Mesothelial cell of epicardium (in vitro differentiated cells): ENCODE results near the gene C17orf107. TPM values are rescaled to one million over a fixed set of nuclear protein-coding genes. Genes with fewer than 3 reads are reported as not detected.
A peak's percentile ranks its signal among the peaks of the same experiment; 100 is the strongest.

Source experiments
- DNase-seq, 2 experiments: peaks; one replicate each; pipeline ENCODE4 v3.0.0; 2021; ENCODE audit warnings: low spot score in 2 of 2; ENCODE audit not compliant: unreplicated experiment in 2 of 2
- H3K27ac Mint-ChIP-seq: 2 replicates; pipeline ENCODE4 v1.8.0; 2021; ENCODE audit warnings: mixed read lengths
- H3K27me3 Mint-ChIP-seq: 2 replicates; pipeline ENCODE4 v1.8.0; 2021; ENCODE audit warnings: low read depth, mixed read lengths
- H3K36me3 Mint-ChIP-seq: 2 replicates; pipeline ENCODE4 v1.8.0; 2021; ENCODE audit warnings: mixed read lengths
- H3K4me1 Mint-ChIP-seq: 2 replicates; pipeline ENCODE4 v1.8.0; 2021; ENCODE audit warnings: mixed read lengths
- H3K4me3 Mint-ChIP-seq: 2 replicates; pipeline ENCODE4 v1.8.0; 2021; ENCODE audit warnings: mild to moderate bottlenecking, moderate library complexity, mixed read lengths
- H3K9me3 Mint-ChIP-seq: 2 replicates; pipeline ENCODE4 v1.8.0; 2021; ENCODE audit warnings: mixed read lengths
- CTCF ChIP-seq: fragments of 200-600 bp; sonication (generic); IDR thresholded peaks from one replicate; pipeline ENCODE4 v1.5.0; 2021; ENCODE audit warnings: antibody characterized with exemption; ENCODE audit not compliant: unreplicated experiment
- total RNA-seq: library from RNA; stranded (reverse); gene quantifications from 3 replicates; pipeline ENCODE4 v1.2.1, GENCODE V29; 2021

The C17orf107 gene
- total RNA-seq, 1 donor from 2014 or later: 8.6 TPM

GRCh38 chr17:4949321-4950074 is 50.2 kb downstream of the C17orf107 start:
- Mint-ChIP-seq H3K4me1 (peaks cover 39% of the 10 kb centered on the region), H3K27me3 (no peaks in the 10 kb centered on the region), H3K27ac (peak overlapping the region; percentile 86), H3K9me3 (no peaks in the 10 kb centered on the region), H3K4me3 (peak overlapping the region; percentile 70), H3K36me3 (peaks cover 8% of the 10 kb centered on the region)
- peak; percentile 40 to 64 for DNase-seq
- no peak for TF ChIP-seq CTCF

GRCh38 chr17:4950075-4950745 is 50.9 kb downstream of the C17orf107 start:
- DNase-seq: peak; percentile 41 to 65

GRCh38 chr17:4950746-4951204 is 51.4 kb downstream of the C17orf107 start, which contains the start of gene ENO3:
Gene ENO3, plus strand, starts transcription at chr17:4951119. Its CDS starts 711 bp downstream, at chr17:4951830.
- no peak for DNase-seq

More at GRCh38 chr17:4950075-4950745, 50.9 kb downstream of the C17orf107 start:
- Mint-ChIP-seq H3K4me1 (peaks cover 37% of the 10 kb centered on the region), H3K4me3 (peak overlapping the region; percentile 73), H3K9me3 (no peaks in the 10 kb centered on the region), H3K36me3 (peaks cover 5% of the 10 kb centered on the region), H3K27me3 (no peaks in the 10 kb centered on the region), H3K27ac (peak overlapping the region; percentile 90)
- TF ChIP-seq CTCF: no peak

GRCh38 chr17:4951486-4951885 is 52.1 kb downstream of the C17orf107 start:
- peak overlapping the region; percentile 73 for H3K4me3 Mint-ChIP-seq
- no peak for DNase-seq
- no peaks in the 10 kb centered on the region for H3K9me3 Mint-ChIP-seq
- TF ChIP-seq CTCF: no peak
- H3K27me3 Mint-ChIP-seq: no peaks in the 10 kb centered on the region
- peaks cover 26% of the 10 kb centered on the region for H3K4me1 Mint-ChIP-seq
- peak overlapping the region; percentile 90 for H3K27ac Mint-ChIP-seq
- no peaks in the 10 kb centered on the region for H3K36me3 Mint-ChIP-seq

More at GRCh38 chr17:4950746-4951204, 51.4 kb downstream of the C17orf107 start, which contains the start of gene ENO3:
- H3K27ac Mint-ChIP-seq: peak within 1 kb of the TSS; percentile 90
- no peak for TF ChIP-seq CTCF
- peaks cover 31% of the 10 kb centered on the region for H3K4me1 Mint-ChIP-seq
- H3K4me3 Mint-ChIP-seq: peak within 1 kb of the TSS; percentile 73
- no peaks in the 10 kb centered on the region for H3K27me3 Mint-ChIP-seq
- H3K36me3 Mint-ChIP-seq: no peaks in the 10 kb centered on the region
- no peaks in the 10 kb centered on the region for H3K9me3 Mint-ChIP-seq

Other genes starting within 250 kb of the C17orf107 start
- 95.2 to 101 TPM (median 99.5 TPM) in 3 replicates for gene PELP1, start 195.4 kb upstream of the C17orf107 start, total RNA-seq
- gene ARRB2, start 188.9 kb upstream of the C17orf107 start, total RNA-seq: 34.9 to 39.7 TPM (median 38.7 TPM) in 3 replicates
- gene MED11, start 168.1 kb upstream of the C17orf107 start, total RNA-seq: 11.8 to 15.8 TPM (median 15.5 TPM) in 3 replicates
- gene ZMYND15, start 159.7 kb upstream of the C17orf107 start, total RNA-seq: 0.78 to 0.93 TPM (median 0.81 TPM) in 3 replicates
- gene CXCL16, start 159.6 kb upstream of the C17orf107 start, total RNA-seq: 7.6 to 8.8 TPM (median 8.1 TPM) in 3 replicates
- not detected in 3 replicates for gene TM4SF5, start 127.7 kb upstream of the C17orf107 start, total RNA-seq
- 2.3 to 2.6 TPM (median 2.5 TPM) in 3 replicates for gene VMO1, start 113.2 kb upstream of the C17orf107 start, total RNA-seq
- 0.22 TPM in 1 of 3 replicates, not detected in the others for gene GLTPD2, start 110.6 kb upstream of the C17orf107 start, total RNA-seq
- 98.2 to 102 TPM (median 102 TPM) in 3 replicates for gene PSMB6, start 103.4 kb upstream of the C17orf107 start, total RNA-seq
- gene PLD2, start 92.4 kb upstream of the C17orf107 start, total RNA-seq: 77.3 to 83.6 TPM (median 82.5 TPM) in 3 replicates
- 113 to 117 TPM (median 114 TPM) in 3 replicates for gene MINK1, start 66.2 kb upstream of the C17orf107 start, total RNA-seq
- 1.5 to 1.9 TPM (median 1.7 TPM) in 3 replicates for gene CHRNE, start 3.6 kb downstream of the C17orf107 start, total RNA-seq
- gene GP1BA, start 32.7 kb downstream of the C17orf107 start, total RNA-seq: not detected in 3 replicates
- gene SLC25A11, start 40.5 kb downstream of the C17orf107 start, total RNA-seq: 52.5 to 54.2 TPM (median 53.9 TPM) in 3 replicates
- gene RNF167, start 40.7 kb downstream of the C17orf107 start, total RNA-seq: 72.3 to 74.6 TPM (median 73.1 TPM) in 3 replicates
- gene PFN1, start 49.0 kb downstream of the C17orf107 start, total RNA-seq: 357 to 377 TPM (median 370 TPM) in 3 replicates
- 21.2 to 25.3 TPM (median 22.4 TPM) in 3 replicates for gene ENO3, start 51.6 kb downstream of the C17orf107 start, total RNA-seq
- gene SPAG7, start 68.3 kb downstream of the C17orf107 start, total RNA-seq: 72.8 to 86.9 TPM (median 72.9 TPM) in 3 replicates
- 27.0 to 31.6 TPM (median 31.2 TPM) in 3 replicates for gene CAMTA2, start 88.1 kb downstream of the C17orf107 start, total RNA-seq
- gene INCA1, start 98.0 kb downstream of the C17orf107 start, total RNA-seq: 1.7 to 3.1 TPM (median 2.7 TPM) in 3 replicates
- gene KIF1C, start 98.4 kb downstream of the C17orf107 start, total RNA-seq: 78.5 to 82.9 TPM (median 81.7 TPM) in 3 replicates
- 0.20 to 0.54 TPM (median 0.38 TPM) in 3 replicates for gene SLC52A1, start 135.9 kb downstream of the C17orf107 start, total RNA-seq
- gene ZFP3, start 178.9 kb downstream of the C17orf107 start, total RNA-seq: 0.96 to 1.0 TPM (median 1.00 TPM) in 3 replicates
- 27.1 to 29.9 TPM (median 27.2 TPM) in 3 replicates for gene ZNF232, start 212.3 kb downstream of the C17orf107 start, total RNA-seq
- 0.38 to 0.54 TPM (median 0.42 TPM) in 3 replicates for gene USP6, start 216.5 kb downstream of the C17orf107 start, total RNA-seq